ENCODE data around the gene PBX3.

GRCh38 chr9:125913551-125913950, 166.4 kb downstream of the PBX3 start:
- TF ChIP-seq EZH2 (IDR thresholded peaks at IDR 0.05; ENCODE audit: insufficient read depth, poor library complexity, severe bottlenecking) (no peak), EZH2phosphoT487 (IDR thresholded peaks at IDR 0.05; ENCODE audit: insufficient read depth, low read depth) (no peak)
